CD4-positive, alpha-beta T cell treated with Interleukin-12 subunit alpha and Interleukin-12 subunit beta, for 1 hour (primary cell): ENCODE results near the gene CSAG2.
"Not testable (repeated sequence)": the region's sequence is repeated elsewhere in the genome, so short reads cannot be mapped to it uniquely, and the experiment has no call there.

Source experiments
- DNase-seq: peaks from one replicate; pipeline ENCODE4 v3.0.0-alpha.2; 2020

Gene CSAG2

DNA sequence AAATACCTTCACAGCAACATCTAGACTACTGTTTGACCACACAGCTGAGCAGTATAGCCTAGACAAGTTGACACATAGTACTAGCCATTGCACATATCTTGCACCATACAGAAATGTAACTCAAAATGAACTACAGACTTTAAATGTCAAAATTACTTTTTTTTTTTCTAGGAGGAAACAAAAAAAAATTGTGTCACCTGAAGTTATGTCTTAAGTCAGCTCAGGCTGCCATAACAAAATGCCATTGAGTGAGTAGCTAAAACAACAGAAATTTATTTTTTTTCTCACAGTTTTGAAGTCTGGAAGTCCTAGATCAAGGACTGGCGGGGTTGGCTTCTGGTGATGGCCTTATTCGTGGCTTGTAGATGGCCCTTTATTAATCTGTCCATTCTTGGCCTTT lies at the start of gene CSAG2:
Gene CSAG2, minus strand, starts transcription at position 101 of the 400 bp plus-strand sequence. CDS start 161 bp downstream, outside the sequence.
- DNase-seq = not testable (repeated sequence)

DNA sequence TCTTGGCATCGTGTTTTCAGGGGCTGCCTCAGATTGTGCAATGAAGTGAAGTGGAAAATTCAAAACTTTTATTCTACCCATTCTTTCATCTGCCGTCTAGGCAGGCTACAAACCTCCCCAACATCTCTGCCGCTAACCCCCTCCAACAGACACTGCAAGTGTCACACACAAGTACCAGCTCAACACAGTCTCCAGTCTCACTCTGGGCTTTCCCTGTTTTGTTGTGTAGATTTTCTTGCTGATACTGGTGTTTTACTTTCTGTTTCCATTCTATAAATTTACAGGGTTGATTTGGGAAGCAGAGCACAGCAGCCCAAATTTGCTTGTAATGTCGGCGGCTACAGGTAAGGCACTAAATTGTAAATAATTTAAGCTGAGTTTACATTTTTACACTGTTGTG lies 45.8 kb upstream of the CSAG2 start:
- DNase-seq = not testable (repeated sequence)

DNA sequence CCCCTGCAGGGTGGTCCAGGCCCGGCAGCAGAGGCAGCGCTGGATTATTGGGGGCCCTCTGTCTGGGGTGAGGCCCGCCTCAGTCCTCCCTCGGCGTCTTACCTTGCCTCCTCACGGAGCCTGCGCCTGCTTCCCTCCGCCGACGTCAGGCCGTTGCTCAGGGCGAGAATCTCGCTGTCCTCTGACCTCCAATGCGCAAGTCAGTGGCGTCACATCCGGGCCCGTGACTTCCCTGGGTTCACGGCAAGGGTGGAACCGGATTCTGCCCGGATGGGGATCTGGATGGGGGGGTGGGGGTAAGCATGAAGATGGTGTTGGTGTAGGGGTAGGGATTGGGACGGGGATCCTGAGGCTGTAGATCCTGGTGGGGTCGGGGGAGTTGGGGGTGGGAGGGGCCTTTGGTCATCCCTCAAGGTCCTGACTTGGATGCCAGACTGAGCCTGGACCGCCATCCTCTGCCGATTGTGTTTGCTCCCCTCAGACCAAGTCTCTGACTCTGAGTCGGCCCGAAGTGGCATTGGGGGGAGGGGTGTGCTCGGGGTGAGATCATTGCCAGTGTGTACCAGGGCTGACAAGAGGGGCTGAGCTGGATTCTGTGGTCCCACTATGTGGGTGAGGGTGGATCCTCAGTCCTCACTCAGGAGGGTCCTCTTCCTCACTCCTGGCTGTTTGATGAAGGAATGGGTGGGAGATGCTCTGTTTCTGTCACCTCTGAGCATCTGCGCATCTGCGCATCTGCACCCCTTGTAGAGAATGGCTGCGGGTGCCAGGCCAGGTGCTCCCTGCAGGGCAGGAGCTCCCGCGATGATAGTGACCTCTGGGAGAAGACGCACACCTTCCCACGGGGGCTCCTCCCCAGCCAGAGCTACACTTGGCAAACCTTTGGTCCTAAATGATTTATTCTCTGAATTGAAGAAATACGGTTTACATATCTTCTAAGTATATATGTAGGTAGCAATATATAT lies 44.9 kb upstream of the CSAG2 start, which contains the start of gene MAGEA2:
Gene MAGEA2, minus strand, starts transcription at position 157 of the 965 bp plus-strand sequence. CDS start 2,479 bp downstream, outside the sequence.
- not testable (repeated sequence) for DNase-seq

DNA sequence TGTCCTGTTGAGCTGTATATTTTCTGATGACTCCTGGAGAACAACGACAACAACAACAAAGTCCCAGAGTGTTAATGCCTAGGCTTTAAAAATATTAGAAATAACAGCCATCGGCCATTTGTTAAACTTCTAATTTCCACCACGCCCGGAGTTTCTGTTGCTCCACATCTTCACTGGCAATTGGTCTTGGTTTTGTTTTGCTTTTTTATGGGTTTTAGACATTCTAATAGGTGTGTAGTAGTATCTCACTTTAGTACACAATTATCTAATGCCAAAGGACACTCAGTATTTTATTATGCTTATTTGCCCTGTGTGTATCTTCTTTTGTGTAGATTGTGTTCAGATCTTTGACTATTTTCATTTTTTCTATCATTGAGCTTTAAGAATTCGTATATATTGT lies 29.5 kb upstream of the CSAG2 start:
- DNase-seq = no peak

DNA sequence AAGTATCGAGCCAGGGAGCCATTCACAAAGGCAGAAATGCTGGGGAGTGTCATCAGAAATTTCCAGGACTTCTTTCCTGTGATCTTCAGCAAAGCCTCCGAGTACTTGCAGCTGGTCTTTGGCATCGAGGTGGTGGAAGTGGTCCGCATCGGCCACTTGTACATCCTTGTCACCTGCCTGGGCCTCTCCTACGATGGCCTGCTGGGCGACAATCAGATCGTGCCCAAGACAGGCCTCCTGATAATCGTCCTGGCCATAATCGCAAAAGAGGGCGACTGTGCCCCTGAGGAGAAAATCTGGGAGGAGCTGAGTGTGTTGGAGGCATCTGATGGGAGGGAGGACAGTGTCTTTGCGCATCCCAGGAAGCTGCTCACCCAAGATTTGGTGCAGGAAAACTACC lies 27.5 kb upstream of the CSAG2 start:
- DNase-seq = not testable (repeated sequence)

- DNase-seq = no peak
Observed at GRCh38 chrX:152735860-152736511, 26.9 kb upstream of the CSAG2 start.

DNA sequence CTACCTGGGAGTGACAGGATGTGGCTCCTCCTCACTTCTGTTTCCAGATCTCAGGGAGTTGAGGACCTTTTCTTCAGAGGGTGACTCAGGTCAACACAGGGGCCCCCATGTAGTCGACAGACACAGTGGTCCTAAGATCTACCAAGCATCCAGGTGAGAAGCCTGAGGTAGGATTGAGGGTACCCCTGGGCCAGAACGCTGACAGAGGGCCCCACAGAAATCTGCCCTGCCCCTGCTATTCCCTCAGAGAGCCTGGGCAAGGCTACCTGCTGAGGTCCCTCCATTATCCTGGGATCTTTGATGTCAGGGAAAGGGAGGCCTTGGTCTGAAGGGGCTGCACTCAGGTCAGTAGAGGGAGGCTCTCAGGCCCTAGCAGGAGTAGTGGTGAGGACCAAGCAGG lies 26.0 kb upstream of the CSAG2 start:
- no peak for DNase-seq

DNA sequence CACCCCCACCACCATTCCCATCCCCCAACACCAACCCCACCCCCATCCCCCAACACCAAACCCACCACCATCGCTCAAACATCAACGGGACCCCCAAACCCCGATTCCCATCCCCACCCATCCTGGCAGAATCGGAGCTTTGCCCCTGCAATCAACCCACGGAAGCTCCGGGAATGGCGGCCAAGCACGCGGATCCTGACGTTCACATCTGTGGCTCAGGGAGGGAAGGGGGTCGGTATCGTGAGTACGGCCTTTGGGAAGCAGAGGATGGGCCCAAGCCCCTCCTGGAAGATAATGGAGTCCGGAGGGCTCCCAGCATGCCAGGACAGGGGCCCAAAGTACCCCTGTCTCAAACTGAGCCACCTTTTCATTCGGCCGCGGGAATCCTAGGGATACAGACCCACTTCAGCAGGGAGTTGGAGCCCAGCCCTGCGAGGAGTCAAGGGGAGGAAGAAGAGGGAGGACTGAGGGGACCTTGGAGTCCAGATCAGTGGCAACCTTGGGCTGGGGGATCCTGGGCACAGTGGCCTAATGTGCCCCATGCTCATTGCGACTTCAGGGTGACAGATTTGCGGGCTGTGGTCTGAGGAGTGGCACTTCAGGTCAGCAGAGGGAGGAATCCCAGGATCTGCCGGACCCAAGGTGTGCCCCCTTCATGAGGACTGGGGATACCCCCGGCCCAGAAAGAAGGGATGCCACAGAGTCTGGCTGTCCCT lies 25.2 kb upstream of the CSAG2 start:
- DNase-seq = not testable (repeated sequence)

DNA sequence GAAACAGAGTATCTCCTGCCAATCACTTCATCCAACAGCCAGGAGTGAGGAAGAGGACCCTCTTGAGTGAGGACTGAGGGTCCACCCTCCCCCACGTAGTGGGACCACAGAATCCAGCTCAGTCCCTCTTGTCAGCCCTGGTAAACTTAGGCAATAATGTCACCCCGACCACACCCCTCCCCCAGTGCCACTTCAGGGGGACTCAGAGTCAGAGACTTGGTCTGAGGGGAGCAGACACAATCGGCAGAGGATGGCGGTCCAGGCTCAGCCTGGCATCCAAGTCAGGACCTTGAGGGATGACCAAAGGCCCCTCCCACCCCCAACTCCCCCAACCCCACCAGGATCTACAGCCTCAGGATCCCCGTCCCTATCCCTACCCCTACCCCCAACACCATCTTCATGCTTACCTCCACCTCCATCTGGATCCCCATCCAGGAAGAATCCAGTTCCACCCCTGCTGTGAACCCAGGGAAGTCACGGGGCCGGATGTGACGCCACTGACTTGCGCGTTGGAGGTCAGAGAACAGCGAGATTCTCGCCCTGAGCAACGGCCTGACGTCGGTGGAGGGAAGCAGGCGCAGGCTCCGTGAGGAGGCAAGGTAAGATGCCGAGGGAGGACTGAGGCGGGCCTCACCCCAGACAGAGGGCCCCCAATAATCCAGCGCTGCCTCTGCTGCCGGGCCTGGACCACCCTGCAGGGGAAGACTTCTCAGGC lies 24.3 kb upstream of the CSAG2 start, which contains the start of the genes CSAG1 and MAGEA12:
Gene CSAG1, minus strand, starts transcription at position 461 of the 715 bp plus-strand sequence. CDS start 1,261 bp downstream, outside the sequence.
Gene MAGEA12, plus strand, starts transcription at position 497 of the 715 bp plus-strand sequence. CDS start 2,405 bp downstream, outside the sequence.
- DNase-seq = no peak

- DNase-seq = no peak
Observed at GRCh38 chrX:152725409-152725808, 16.3 kb upstream of the CSAG2 start.

DNA sequence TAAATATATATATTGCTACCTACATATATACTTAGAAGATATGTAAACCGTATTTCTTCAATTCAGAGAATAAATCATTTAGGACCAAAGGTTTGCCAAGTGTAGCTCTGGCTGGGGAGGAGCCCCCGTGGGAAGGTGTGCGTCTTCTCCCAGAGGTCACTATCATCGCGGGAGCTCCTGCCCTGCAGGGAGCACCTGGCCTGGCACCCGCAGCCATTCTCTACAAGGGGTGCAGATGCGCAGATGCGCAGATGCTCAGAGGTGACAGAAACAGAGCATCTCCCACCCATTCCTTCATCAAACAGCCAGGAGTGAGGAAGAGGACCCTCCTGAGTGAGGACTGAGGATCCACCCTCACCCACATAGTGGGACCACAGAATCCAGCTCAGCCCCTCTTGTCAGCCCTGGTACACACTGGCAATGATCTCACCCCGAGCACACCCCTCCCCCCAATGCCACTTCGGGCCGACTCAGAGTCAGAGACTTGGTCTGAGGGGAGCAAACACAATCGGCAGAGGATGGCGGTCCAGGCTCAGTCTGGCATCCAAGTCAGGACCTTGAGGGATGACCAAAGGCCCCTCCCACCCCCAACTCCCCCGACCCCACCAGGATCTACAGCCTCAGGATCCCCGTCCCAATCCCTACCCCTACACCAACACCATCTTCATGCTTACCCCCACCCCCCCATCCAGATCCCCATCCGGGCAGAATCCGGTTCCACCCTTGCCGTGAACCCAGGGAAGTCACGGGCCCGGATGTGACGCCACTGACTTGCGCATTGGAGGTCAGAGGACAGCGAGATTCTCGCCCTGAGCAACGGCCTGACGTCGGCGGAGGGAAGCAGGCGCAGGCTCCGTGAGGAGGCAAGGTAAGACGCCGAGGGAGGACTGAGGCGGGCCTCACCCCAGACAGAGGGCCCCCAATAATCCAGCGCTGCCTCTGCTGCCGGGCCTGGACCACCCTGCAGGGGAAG lies 5.0 kb upstream of the CSAG2 start, which contains the start of gene MAGEA2B:
Gene MAGEA2B, plus strand, starts transcription at position 814 of the 973 bp plus-strand sequence. CDS start 2,479 bp downstream, outside the sequence.
- DNase-seq = not testable (repeated sequence)

DNA sequence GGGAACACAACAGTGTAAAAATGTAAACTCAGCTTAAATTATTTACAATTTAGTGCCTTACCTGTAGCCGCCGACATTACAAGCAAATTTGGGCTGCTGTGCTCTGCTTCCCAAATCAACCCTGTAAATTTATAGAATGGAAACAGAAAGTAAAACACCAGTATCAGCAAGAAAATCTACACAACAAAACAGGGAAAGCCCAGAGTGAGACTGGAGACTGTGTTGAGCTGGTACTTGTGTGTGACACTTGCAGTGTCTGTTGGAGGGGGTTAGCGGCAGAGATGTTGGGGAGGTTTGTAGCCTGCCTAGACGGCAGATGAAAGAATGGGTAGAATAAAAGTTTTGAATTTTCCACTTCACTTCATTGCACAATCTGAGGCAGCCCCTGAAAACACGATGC lies 4.1 kb upstream of the CSAG2 start:
- not testable (repeated sequence) for DNase-seq

DNA sequence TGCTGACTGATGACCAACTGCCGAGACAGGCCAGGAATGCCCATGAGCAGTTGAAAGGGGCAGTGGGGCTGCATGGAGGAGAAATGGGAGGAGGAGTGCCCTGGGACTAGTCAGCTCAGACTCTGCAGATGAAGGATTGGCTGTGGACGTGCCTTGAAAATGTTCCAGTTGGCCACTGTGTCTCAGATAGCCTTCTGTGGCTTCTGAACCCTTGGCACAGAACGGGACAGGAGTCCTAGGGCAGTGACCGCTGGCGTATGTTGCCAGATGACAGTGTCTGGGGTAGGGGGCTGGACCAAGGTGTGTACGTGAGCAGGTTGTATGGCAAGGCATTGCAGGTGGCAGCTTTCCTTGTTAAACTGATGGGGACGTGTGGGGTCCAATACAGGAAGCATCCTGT lies 2.6 kb downstream of the CSAG2 start:
- not testable (repeated sequence) for DNase-seq

DNA sequence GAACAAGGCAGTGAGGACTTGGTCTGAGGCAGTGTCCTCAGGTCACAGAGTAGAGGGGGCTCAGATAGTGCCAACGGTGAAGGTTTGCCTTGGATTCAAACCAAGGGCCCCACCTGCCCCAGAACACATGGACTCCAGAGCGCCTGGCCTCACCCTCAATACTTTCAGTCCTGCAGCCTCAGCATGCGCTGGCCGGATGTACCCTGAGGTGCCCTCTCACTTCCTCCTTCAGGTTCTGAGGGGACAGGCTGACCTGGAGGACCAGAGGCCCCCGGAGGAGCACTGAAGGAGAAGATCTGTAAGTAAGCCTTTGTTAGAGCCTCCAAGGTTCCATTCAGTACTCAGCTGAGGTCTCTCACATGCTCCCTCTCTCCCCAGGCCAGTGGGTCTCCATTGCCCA lies 8.7 kb downstream of the CSAG2 start:
- DNase-seq = not testable (repeated sequence)

DNA sequence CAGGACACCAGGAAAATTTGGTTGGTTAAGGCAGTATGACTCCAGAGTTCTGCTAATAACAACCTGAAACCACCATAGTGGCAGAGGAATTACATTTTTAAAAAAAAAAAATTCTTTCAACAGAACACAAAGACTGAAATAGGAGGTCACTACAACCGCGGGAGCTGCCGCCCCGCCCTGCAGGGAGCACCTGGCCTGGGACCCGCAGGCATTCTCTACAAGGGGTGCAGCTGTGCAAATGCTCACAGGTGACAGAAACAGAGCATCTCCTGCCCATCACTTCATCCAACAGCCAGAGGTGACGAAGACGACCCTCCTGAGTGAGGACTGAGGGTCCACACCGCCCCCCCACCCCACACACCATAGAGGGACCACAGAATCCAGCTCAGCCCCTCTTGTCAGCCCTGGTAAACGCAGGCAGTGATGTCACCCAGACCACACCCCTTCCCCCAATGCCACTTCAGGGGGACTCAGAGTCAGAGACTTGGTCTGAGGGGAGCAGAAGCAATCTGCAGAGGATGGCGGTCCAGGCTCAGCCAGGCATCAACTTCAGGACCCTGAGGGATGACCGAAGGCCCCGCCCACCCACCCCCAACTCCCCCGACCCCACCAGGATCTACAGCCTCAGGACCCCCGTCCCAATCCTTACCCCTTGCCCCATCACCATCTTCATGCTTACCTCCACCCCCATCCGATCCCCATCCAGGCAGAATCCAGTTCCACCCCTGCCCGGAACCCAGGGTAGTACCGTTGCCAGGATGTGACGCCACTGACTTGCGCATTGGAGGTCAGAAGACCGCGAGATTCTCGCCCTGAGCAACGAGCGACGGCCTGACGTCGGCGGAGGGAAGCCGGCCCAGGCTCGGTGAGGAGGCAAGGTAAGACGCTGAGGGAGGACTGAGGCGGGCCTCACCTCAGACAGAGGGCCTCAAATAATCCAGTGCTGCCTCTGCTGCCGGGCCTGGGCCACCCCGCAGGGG lies 10.8 kb downstream of the CSAG2 start, which contains the start of gene MAGEA3:
Gene MAGEA3, plus strand, starts transcription at position 843 of the 980 bp plus-strand sequence. CDS start 2,039 bp downstream, outside the sequence.
- DNase-seq = not testable (repeated sequence)

DNA sequence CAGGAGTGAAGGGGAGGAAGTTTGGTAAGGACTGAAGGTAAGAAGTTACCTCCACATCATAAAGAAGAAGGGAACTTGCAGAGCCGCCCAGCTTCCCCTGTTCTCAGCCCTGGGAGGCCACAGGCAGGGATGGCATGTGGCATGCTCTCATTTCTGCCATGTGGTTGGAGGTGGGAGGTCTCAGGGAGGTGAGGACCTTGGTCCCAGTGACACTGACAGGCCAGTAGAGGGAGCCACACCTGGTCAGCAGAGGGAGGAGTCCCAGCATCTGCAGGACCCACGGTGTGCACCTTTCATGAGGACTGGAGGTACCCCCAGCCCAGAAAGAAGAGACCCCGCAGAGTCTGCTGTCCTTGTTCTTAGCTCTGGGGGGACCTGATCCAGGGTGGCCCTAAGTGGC lies 28.1 kb downstream of the CSAG2 start:
- not testable (repeated sequence) for DNase-seq

DNA sequence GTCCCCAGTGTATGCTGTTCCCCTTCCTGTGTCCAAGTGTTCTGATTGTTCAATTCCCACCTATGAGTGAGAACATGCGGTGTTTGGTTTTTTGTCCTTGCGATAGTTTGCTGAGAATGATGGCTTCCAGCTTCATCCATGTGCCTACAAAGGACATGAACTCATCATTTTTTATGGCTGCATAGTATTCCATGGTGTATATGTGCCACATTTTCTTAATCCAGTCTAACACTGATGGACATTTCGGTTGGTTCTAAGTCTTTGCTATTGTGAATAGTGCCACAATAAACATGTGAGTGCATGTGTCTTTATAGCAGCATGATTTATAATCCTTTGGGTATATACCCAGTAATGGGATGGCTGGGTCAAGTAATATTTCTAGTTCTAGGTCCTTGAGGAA lies 34.4 kb downstream of the CSAG2 start:
- not testable (repeated sequence) for DNase-seq

DNA sequence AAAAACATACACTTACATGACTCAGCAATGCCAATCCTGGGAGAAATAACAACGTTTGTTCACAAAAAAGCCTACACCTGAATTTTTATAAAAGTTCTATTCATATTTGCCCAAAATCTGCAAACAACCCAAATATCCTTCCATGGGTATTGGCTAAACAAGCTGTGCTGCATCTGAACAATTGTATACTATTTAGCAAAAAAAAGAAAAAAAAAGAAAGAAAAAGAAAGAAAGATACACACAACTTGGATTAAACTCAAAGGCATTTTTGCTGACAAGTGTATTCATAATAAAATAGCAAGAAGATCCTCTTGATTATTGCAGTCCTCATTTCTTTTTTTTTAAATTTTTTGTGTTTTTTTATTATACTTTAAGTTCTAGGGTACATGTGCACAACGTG lies 34.9 kb downstream of the CSAG2 start:
- DNase-seq = no peak

- no peak for DNase-seq
Observed at GRCh38 chrX:152663086-152663485, 46.0 kb downstream of the CSAG2 start.
